ENCODE measurements around the gene SLC6A6.

Gene SLC6A6

DNA sequence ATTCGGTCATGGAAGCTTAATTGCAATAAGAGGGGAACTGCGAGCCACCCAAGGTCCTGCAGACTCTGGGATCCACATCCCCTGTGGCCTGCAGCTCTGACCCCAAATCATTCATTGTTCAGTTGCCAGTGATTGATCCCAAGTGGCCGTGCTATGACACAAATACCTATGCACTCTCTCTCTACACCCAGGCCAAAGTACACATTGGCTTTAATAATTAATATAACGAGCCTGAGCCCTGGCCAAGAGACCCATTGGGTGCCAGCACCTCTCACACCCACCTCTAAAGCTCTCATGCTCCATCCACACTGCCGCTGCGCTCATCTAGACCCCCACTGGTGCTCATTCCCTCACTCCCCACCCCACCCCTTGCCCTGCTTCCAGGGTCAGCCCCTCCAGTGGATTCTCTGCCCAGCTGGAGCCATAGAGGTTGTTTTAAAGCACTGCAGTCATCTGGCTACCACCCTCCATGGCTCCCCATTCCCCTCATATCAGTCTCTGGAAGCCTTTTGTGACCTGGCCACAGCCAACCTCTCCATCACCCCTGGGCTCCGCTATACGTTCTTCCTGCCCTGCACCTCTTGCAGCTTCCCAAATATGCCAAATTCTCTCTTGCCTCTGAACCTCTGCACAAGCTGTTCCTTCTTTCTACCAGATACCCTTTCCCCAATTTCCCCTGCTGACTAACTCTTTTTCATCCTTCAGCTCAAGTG, 37.7 kb upstream of the SLC6A6 start:
- Histone ChIP-seq H3K36me3 (no peaks in the 10 kb centered on the region), H3K4me1 (no peaks in the 10 kb centered on the region), H3K9me3 (no peaks in the 10 kb centered on the region), H3K4me3 (ENCODE audit: low read depth, low read length) (no peak overlapping the region), H3K27me3 (no peaks in the 10 kb centered on the region)
- no peak for DNase-seq
- TF ChIP-seq, protein P1, sequence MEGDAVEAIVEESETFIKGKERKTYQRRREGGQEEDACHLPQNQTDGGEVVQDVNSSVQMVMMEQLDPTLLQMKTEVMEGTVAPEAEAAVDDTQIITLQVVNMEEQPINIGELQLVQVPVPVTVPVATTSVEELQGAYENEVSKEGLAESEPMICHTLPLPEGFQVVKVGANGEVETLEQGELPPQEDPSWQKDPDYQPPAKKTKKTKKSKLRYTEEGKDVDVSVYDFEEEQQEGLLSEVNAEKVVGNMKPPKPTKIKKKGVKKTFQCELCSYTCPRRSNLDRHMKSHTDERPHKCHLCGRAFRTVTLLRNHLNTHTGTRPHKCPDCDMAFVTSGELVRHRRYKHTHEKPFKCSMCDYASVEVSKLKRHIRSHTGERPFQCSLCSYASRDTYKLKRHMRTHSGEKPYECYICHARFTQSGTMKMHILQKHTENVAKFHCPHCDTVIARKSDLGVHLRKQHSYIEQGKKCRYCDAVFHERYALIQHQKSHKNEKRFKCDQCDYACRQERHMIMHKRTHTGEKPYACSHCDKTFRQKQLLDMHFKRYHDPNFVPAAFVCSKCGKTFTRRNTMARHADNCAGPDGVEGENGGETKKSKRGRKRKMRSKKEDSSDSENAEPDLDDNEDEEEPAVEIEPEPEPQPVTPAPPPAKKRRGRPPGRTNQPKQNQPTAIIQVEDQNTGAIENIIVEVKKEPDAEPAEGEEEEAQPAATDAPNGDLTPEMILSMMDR (IDR thresholded peaks at IDR 0.05; ENCODE audit: low read depth, low read length), result no peak

DNA sequence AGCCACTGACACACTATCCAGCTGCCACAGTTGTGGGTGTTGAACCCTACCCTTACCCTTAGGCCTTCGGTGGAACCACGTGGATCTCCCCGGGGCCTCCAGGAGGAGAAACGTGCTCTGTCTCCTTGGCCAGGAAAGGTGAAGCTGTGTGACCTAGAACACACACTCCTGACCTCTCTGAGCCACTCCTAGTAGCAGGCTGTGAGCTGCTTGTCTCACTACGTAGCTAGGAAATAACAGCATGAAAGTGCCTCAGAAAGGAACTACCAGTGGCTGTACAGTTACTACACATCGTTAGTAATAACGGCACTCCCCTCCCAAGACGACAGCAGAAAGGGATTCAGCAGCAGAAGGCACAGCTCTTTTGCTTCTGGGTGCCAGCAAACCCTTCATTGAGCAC, 36.2 kb upstream of the SLC6A6 start:
- H3K36me3 ChIP-seq, result no peaks in the 10 kb centered on the region
- no peak overlapping the region for H3K4me3 ChIP-seq (ENCODE audit: low read depth, low read length)
- no peak for DNase-seq
- no peaks in the 10 kb centered on the region for H3K4me1 ChIP-seq
- H3K9me3 ChIP-seq, result no peaks in the 10 kb centered on the region
- TF ChIP-seq, protein P1 (IDR thresholded peaks at IDR 0.05; ENCODE audit: low read depth, low read length), result no peak
- H3K27me3 ChIP-seq, result no peaks in the 10 kb centered on the region

DNA sequence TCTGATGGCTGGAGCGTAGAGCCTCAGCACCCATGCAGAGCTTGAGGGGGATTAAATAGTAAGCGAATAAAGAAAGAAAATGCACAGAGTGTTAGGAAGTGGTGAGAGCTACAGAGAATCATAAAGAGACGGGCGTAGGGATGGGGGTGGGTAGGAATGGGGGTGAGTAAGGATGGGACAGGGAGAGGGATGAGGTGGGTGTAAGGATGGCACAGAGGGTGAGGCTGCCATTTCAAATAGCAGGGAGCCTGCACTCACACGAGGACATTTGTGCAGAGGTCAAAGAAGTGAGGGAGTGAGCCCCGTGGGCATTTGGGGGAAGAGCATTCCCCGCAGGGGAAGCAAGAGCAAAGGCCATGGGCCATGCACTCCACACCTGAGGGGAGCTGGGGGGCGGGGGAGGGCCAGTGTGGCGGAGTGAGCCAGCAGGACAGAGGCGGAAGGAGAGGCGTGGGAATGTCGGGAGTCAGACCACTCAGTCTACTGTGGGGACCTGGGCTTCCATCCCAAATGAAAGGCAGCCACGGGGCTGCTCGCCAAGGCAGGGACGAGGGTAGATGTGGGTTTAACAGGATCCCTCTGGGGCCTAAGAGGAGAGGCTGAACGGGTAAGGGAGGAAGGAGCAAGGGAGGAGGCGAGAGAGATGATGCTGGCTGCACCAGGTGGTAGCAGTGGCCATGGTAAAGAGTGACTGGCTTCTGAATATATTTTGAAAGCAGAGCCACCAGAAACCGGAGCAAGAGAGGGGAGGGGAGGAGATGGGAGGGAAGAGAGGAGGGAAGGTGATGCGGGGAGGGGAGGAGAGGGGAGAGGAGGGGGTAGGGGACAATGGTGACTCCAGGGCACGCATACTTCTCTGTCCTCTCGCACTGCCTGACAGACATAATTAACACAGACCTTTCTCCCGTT, 35.2 kb upstream of the SLC6A6 start:
- TF ChIP-seq, protein P1 (IDR thresholded peaks at IDR 0.05; ENCODE audit: low read depth, low read length), result no peak
- no peak for DNase-seq

DNA sequence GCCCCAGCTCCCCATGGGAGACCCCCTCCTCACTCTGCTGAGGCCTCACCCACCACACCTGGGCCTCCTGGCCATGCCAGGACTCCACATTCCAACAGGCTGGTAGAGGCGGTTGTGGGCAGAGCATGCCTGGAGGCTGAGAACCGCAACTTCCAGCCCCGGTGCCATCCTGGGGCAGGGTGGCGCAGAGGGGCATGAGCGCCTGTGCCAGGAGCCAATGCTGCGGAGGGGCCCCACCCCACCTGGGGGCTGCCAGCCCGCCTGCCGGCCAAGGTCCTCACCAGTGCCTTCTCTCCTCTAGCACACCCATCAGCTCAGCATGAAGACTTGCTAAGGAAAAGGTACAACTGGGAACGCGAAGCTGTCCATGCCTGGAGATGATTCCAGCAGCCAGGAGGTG, 34.3 kb upstream of the SLC6A6 start:
- H3K27me3 ChIP-seq, result no peaks in the 10 kb centered on the region
- H3K36me3 ChIP-seq, result no peaks in the 10 kb centered on the region
- peaks cover 5% of the 10 kb centered on the region; the same call in 1 of the 2 replicates for H3K4me1 ChIP-seq
- TF ChIP-seq, protein P1 (IDR thresholded peaks at IDR 0.05; ENCODE audit: low read depth, low read length), result no peak
- H3K9me3 ChIP-seq, result no peaks in the 10 kb centered on the region
- no peak overlapping the region for H3K4me3 ChIP-seq (ENCODE audit: low read depth, low read length)
- no peak for DNase-seq

More for the DNA sequence above, 35.2 kb upstream of the SLC6A6 start:
- no peak overlapping the region for H3K4me3 ChIP-seq (ENCODE audit: low read depth, low read length)
- H3K9me3 ChIP-seq, result no peaks in the 10 kb centered on the region
- peaks cover 3% of the 10 kb centered on the region; the same call in 1 of the 2 replicates for H3K4me1 ChIP-seq
- no peaks in the 10 kb centered on the region for H3K36me3 ChIP-seq
- no peaks in the 10 kb centered on the region for H3K27me3 ChIP-seq

DNA sequence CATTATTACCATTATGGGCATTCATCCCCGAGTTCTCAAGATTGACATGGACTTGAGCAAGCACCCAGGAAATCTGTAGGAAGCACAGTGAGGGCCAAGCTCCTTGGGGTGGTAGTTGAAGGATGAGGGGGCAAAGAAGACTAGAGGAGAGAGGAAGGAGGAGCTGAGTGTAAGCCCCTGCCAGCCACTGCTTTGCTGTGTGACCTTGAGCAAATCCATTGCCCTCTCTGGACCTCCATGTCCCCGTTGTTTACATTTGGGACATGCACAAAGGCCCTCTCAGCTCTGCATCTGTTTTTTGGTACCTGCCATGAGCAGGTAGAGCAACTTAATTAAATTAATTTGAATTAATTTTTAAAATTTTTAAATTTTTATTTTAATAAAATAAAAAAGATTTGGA, 33.5 kb upstream of the SLC6A6 start:
- H3K4me1 ChIP-seq, result peaks cover 5% of the 10 kb centered on the region; the same call in 1 of the 2 replicates
- H3K36me3 ChIP-seq, result no peaks in the 10 kb centered on the region
- TF ChIP-seq, protein P1 (IDR thresholded peaks at IDR 0.05; ENCODE audit: low read depth, low read length), result no peak
- H3K9me3 ChIP-seq, result no peaks in the 10 kb centered on the region
- DNase-seq, result no peak
- no peak overlapping the region for H3K4me3 ChIP-seq (ENCODE audit: low read depth, low read length)
- no peaks in the 10 kb centered on the region for H3K27me3 ChIP-seq

Measured in BE2C (cell line).